ENCODE measurements around the gene NEIL3.

DNA sequence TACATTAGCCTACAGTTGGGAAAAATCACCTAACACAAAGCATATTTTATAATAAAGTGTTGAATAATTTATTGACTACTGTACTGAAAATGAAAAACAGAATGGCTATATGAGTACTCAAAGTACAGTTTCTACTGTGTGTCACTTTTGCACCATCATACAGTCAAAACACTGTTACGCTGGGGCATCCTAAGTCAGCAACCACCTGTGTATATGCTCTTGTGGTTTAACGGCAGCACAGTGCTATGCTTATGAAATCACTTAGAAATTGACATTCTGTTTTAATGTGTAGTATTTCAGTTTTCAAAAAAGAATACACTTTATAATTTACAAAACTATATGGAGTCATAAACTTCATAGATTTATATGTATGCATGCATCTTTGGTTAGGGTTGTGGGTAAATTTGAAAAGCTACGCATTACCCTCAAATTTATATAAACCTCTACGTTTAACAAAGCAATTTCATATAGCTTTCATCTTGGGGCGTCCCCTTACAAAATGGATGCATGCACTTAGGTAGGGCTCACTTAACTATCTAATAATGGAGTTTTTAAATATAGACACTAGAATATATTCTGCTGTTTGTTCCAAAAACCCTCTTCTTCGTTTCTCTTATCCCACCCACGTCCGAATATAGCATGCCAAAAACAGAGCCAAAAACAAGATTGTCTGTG lies 690 bp upstream of the NEIL3 start:
- TF ChIP-seq CTCF (optimal IDR thresholded peaks at IDR 0.05 in 1 of 3, IDR thresholded peaks at IDR 0.05 in 1 of 3, conservative IDR thresholded peaks at IDR 0.05 in 1 of 3; ENCODE audit: extremely low read depth in 1 of 3, insufficient read depth in 2 of 3, low read length in 3 of 3) (no peak), EZH2 (IDR thresholded peaks at IDR 0.05; ENCODE audit: low read length) (no peak)

Data from keratinocyte (primary cell).